HG02884 (cell line): ENCODE results near the gene FAM221B.
A peak's percentile ranks its signal among the peaks of the same experiment; 100 is the strongest.

ENCODE experiments used
- ATAC-seq: cut with Tn5 transposase; IDR thresholded peaks from one replicate; pipeline ENCODE4 v1.9.1; 2021; ENCODE audit warnings: mild to moderate bottlenecking, moderate library complexity; ENCODE audit not compliant: unreplicated experiment

Gene FAM221B

GRCh38 chr9:35828716-35829083, at the start of gene FAM221B:
TSS of gene FAM221B (minus strand) at chr9:35828732. CDS start at chr9:35826161, 2,571 bp downstream.
- peak; percentile 16 for ATAC-seq

DNA sequence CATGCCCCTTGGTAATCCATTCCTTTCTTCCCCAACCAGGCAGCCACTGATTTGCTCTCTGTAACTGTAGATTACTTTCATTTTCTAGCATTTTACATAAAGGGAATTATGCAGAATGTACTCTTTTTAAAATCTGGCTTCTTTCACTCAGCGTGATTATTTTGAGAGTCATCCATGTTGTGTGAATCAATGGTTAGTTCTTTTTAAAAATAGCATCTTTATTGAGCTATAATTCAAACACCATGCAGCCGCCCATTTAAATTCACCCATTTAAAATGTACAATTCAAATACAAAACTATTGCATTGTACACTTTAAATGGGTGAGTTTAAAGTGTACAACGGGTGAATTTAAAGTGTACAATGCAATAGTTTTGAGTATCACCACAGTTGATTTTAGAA, 44.0 kb upstream of the FAM221B start:
- ATAC-seq, result no peak

- no peak for ATAC-seq
Measured at GRCh38 chr9:35871545-35871944, 43.0 kb upstream of the FAM221B start.

DNA sequence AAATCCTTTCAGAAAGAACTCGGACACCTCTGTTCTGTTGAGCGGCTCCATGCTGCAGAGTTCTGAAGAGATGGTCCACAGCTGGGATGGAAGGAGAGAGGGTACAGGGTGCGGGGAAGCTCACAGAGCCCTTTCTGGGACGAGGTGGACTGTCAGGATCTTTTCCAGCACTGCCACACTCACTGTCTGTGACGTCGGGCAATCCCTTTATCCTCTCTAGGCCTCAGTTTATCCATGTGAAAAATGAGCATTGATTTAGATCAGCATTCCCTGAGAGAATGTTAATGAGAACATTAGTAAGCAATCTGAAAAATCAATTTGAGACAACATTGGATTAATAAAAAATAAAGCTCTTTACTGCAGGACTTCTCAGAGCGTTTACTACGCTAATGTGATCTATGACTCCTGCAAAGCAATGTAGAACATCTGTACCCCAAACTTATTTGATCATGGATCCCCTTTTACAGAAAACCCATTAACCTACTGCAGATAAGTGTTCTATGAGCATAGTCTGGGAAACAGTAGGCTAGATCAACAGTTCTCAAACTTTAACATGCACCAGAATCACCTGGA, 41.9 kb upstream of the FAM221B start, which contains the start of gene OR13J1:
TSS of gene OR13J1 (minus strand) at position 51 of the 573 bp plus-strand sequence. CDS start at position 51, 0 bp downstream.
- ATAC-seq, result no peak

GRCh38 chr9:35869621-35870216, 41.2 kb upstream of the FAM221B start:
- ATAC-seq, result no peak

DNA sequence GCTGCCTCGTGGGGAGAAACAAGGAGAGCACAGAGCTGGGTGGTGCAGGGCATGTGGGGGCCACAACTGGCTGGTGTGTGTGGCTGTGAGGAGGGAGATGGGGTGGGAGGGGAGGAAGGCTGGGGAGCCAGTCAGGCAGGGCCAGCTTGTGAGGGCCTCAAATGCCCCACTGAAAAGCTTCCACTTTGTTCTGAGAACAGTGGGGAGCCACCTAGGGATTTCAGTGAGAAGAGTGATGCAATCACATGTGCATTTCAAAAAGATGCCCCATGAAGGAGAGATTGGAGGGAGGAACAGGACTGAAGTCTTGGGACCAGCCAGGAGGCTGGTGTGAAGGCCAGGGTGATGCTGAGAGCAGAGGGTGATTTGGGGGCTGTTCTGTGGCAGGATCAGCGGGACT, 40.4 kb upstream of the FAM221B start:
- ATAC-seq, result no peak

GRCh38 chr9:35867538-35867937, 39.0 kb upstream of the FAM221B start:
- ATAC-seq, result no peak

DNA sequence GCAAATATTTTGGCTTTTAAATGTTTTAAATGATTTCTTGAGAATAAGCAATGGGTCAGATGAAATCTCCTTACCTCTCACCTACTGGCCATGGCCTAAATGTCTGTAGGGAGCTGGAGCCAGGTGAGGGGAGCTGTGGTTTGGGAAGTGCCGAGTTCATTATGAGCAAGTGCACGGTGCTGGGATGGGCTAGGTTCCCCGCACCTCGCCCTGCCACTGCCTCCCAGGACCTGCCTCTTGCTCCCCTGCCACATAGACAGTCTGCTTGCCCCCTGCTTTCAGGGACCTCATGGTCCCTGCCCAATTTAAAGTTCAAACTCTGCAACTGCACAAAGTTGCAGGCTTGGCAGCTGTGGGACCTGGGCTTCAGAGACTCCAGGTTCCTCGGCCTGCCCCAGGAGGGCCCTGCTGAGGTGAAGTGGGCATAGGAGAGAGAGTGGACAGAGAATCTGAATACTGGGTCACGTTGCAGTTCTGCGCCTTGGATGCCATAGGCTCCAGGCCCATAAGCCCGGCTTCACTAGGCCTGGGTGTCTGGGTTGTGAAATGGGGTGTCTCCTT, 36.2 kb upstream of the FAM221B start:
- no peak for ATAC-seq

GRCh38 chr9:35863583-35863982, 35.1 kb upstream of the FAM221B start:
- no peak for ATAC-seq

DNA sequence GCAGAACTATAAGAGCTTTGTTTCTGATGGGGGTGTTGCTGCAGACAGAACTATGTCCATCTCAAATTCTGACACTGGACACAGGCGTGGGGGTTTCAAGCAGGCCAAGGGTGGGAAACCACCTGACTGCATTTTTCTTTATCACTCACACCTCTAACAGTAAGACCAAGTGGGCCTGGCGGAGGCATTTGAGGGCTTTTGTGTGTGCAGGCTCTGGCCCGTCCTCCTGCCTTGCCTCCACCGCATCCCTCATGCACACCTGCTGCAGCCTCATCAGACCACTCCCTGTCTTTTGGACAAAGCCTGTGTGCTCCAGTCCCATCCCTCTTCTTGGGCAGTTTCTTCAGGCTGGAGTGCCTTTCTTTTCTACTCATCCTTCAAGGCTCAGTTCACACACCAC, 33.8 kb upstream of the FAM221B start:
- no peak for ATAC-seq

GRCh38 chr9:35861161-35861897, 32.8 kb upstream of the FAM221B start:
- ATAC-seq, result no peak

DNA sequence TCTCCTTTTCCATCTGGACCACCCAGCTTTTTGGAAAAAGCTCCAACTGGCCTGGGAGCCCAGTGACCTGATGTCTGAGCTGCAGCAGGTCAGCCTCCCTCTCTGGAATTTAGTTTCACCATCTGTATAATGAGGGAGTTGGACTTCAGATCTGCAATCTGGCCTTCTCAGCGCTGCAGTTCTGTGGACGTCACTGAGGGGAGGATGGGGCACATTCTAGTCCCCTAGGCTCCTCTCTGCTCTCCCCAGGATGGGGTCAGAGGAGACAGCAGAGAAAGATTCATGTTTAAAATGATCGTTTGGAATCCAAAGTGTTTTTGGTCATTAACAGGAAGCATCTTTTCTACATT, 31.4 kb upstream of the FAM221B start:
- no peak for ATAC-seq

- ATAC-seq, result no peak
Measured at GRCh38 chr9:35859310-35859989, 30.9 kb upstream of the FAM221B start.

DNA sequence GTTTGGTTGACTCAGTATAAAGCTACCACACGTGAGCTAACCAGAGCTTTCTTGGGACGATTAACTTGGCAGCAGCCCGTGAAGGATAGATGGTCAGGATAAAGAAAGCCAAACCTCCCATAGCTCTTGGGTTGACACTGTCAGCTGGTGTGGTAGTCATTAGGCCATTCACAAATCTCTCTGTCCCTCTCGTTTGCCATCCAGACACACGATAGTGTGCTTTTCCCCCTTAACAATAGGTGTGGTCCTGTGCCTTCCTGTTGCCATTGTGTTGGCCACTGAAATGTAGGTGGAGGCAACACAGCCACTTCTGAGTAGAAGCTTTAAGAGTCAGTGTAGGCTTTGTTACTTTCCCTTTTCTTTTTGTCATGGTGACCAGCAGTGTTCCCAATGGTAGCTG, 29.9 kb upstream of the FAM221B start:
- ATAC-seq, result no peak

- no peak for ATAC-seq
Measured at GRCh38 chr9:35856882-35857281, 28.4 kb upstream of the FAM221B start.

DNA sequence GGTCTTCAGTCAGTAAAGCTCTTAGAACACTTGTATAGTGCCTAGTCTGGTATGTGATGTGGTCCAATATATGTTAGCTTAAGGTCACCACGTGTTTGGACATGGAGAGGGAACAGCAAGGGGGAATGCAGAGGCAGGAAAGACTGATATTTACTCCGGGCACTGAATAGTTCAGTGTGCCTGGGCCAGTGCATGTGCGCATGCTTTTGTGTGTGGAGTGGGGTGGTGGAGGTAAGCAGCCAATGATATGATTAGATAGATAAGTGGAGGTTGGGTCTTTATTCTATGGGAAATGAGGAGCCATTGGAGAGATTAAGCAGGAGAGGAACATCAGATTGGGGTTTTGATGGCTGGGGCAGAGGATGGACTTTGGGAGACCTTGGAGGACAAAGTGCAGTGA, 27.7 kb upstream of the FAM221B start:
- no peak for ATAC-seq

- no peak for ATAC-seq
Measured at GRCh38 chr9:35854091-35854762, 25.7 kb upstream of the FAM221B start.

DNA sequence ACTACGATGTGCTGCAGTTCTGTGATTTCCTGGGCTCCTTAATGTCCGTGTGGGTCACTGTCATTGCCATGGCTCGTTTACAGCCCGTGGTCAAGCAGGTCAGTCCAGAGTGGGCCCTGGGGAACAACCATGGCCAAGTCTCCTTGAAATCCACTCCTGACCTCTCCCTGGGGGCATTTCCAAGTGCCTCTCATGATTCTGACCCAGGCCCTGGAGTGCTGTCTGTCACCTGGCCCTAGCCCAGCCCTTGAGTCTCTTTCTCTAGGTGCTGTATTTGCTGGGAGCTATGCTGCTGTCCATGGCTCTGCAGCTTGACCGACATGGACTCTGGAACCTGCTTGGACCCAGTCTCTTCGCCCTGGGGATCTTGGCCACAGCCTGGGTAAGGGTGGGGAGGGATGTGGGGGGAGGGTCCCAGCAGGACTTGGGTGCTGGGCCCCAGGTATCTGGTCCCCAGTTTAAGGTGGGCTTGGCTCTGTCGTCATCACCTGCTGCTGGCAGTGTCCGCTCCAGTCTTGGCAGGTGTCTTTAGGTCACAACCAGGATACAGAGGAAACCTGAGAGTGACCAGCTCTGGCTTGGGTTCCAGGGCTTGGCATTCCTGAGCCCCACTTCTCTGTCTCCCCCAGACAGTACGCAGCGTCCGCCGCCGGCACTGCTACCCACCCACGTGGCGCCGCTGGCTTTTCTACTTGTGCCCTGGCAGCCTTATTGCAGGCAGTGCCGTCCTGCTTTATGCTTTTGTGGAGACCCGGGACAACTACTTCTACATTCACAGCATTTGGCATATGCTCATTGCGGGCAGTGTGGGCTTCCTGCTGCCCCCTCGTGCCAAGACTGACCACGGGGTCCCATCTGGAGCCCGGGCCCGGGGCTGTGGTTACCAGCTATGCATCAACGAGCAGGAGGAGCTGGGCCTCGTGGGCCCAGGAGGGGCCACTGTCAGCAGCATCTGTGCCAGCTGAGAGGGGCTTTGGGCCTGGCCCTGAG, 24.6 kb upstream of the FAM221B start:
- no peak for ATAC-seq

- ATAC-seq, result no peak
Measured at GRCh38 chr9:35852267-35852815, 23.8 kb upstream of the FAM221B start.
